HG03103 (cell line): Measurements from ENCODE around the gene DET1.
"Not testable (repeated sequence)": the region's sequence is repeated elsewhere in the genome, so short reads cannot be mapped to it uniquely, and the experiment has no call there.

Experiments used
- ATAC-seq: cut with Tn5 transposase; IDR thresholded peaks from one replicate; pipeline ENCODE4 v1.9.1; 2021; ENCODE audit warnings: low read depth; ENCODE audit not compliant: unreplicated experiment

DET1 gene

GRCh38 chr15:88505721-88506120 lies 40.8 kb downstream of the DET1 start:
- no peak for ATAC-seq

- no peak for ATAC-seq
These were observed 42.0 kb downstream of the DET1 start for GRCh38 chr15:88504445-88504844.

- ATAC-seq: no peak
These were observed 47.5 kb downstream of the DET1 start for GRCh38 chr15:88498996-88499395.

- no peak for ATAC-seq
These were observed 49.2 kb downstream of the DET1 start for GRCh38 chr15:88497109-88497765.

- ATAC-seq: no peak
These were observed 52.6 kb downstream of the DET1 start for GRCh38 chr15:88493844-88494243.

- ATAC-seq: no peak
These were observed 55.3 kb downstream of the DET1 start for GRCh38 chr15:88491158-88491557.

GRCh38 chr15:88490036-88490435 lies 56.4 kb downstream of the DET1 start:
- ATAC-seq: no peak

- ATAC-seq: no peak
These were observed 57.2 kb downstream of the DET1 start for GRCh38 chr15:88489321-88489720.

- no peak for ATAC-seq
These were observed 58.5 kb downstream of the DET1 start for GRCh38 chr15:88487796-88488523.

GRCh38 chr15:88487178-88487795 lies 59.2 kb downstream of the DET1 start:
- ATAC-seq: no peak

GRCh38 chr15:88484682-88485331 lies 61.7 kb downstream of the DET1 start:
- no peak for ATAC-seq

- ATAC-seq: no peak
These were observed 64.2 kb downstream of the DET1 start for GRCh38 chr15:88482263-88482662.

- ATAC-seq: no peak
These were observed 65.5 kb downstream of the DET1 start for GRCh38 chr15:88480981-88481380.

GRCh38 chr15:88479169-88479568 lies 67.3 kb downstream of the DET1 start:
- ATAC-seq: no peak

GRCh38 chr15:88477904-88478303 lies 68.6 kb downstream of the DET1 start:
- no peak for ATAC-seq

GRCh38 chr15:88477126-88477525 lies 69.4 kb downstream of the DET1 start:
- ATAC-seq: no peak

- ATAC-seq: no peak
These were observed 69.8 kb downstream of the DET1 start for GRCh38 chr15:88476635-88477060.

- ATAC-seq: not testable (repeated sequence)
These were observed 72.7 kb downstream of the DET1 start for GRCh38 chr15:88473661-88474293.

GRCh38 chr15:88472225-88472624 lies 74.3 kb downstream of the DET1 start:
- no peak for ATAC-seq

GRCh38 chr15:88470625-88471372 lies 75.7 kb downstream of the DET1 start:
- no peak for ATAC-seq
